Breast epithelium (tissue), 4 donors: ENCODE measurements around the gene HEXD. TPM values are rescaled to one million over a fixed set of nuclear protein-coding genes. Genes with fewer than 3 reads are reported as not detected.

Source experiments
- DNase-seq, 2 donors: peaks; one replicate each; pipeline ENCODE4 v3.0.0-alpha.2; 2019; ENCODE audit warnings: low spot score in 2 of 2
- H3K27ac ChIP-seq, 2 donors: fragments of 200-600 bp; sonication (generic) in 1 of 2; one replicate each; pipeline ENCODE4 v1.5.1; 2016 to 2019; ENCODE audit warnings: mild to moderate bottlenecking in 1 of 2
- H3K27me3 ChIP-seq, 2 donors: fragments of 200-600 bp; sonication (generic) in 1 of 2; one replicate each; pipeline versions ENCODE4 v1.5.1 to v1.6.0; 2017 to 2019; ENCODE audit warnings: control low read depth in 1 of 2, mild to moderate bottlenecking in 1 of 2
- H3K36me3 ChIP-seq: fragments of 200-600 bp; one replicate; pipeline ENCODE4 v1.5.1; 2019
- H3K4me1 ChIP-seq, 2 donors: fragments of 200-600 bp; sonication (generic); one replicate each; pipeline ENCODE4 v1.5.1; 2016 to 2019; ENCODE audit warnings: control low read depth in 1 of 2
- H3K4me3 ChIP-seq, 3 donors: fragments of 200-600 bp; sonication (generic); 1 replicate in 2 of 3; 2 replicates in 1 of 3; pipeline ENCODE4 v1.5.1; 2016 to 2019; ENCODE audit warnings: mild to moderate bottlenecking in 3 of 3, moderate library complexity in 2 of 3
- H3K9me3 ChIP-seq, 2 donors: fragments of 200-600 bp; sonication (generic) in 1 of 2; one replicate each; pipeline ENCODE4 v1.5.1; 2016 to 2019; ENCODE audit warnings: control low read depth in 1 of 2
- CTCF ChIP-seq, 3 donors: fragments of 450-650 bp; IDR thresholded peaks; one replicate each; pipeline ENCODE4 v1.5.1; 2016 to 2017; ENCODE audit warnings: antibody characterized with exemption in 3 of 3, mild to moderate bottlenecking in 3 of 3, moderate library complexity in 3 of 3
- POLR2A ChIP-seq: fragments of 450-650 bp; IDR thresholded peaks from one replicate; pipeline ENCODE4 v1.6.1; 2016; ENCODE audit warnings: antibody characterized with exemption, mild to moderate bottlenecking, moderate library complexity
- POLR2AphosphoS5 ChIP-seq, 3 donors: sonication (generic); formaldehyde crosslinking; IDR thresholded peaks; one replicate each; pipeline ENCODE4 v1.6.1; 2017; ENCODE audit warnings: antibody characterized with exemption in 3 of 3
- intact Hi-C: fragments of 100-400 bp; cut with DNase I; formaldehyde crosslinking; loops from one replicate; pipeline ENCODE4 v1.15.1; 2023; ENCODE audit warnings: low total_unique reads
- total RNA-seq, 3 donors: library from RNA; depleted of rRNA; stranded (reverse); fragments of >200 nt; gene quantifications; one replicate each; pipeline ENCODE4 v1.1.0, GENCODE V29; 2016

The HEXD gene
- total RNA-seq, 3 donors from 2014 or later: 48.2 to 157 (median 68.2) TPM

GRCh38 chr17:82403662-82404660 lies 14.2 kb upstream of the HEXD start:
- no peaks in the 10 kb centered on the region for H3K4me1 ChIP-seq
- H3K36me3 ChIP-seq: peaks cover 6% of the 10 kb centered on the region
- no peak overlapping the region for H3K27ac ChIP-seq
- TF ChIP-seq POLR2A (no peak), POLR2AphosphoS5 (IDR thresholded peaks at IDR 0.05) (no peak), CTCF (IDR thresholded peaks at IDR 0.05) (no peak)
- no peak overlapping the region for H3K4me3 ChIP-seq
- intact Hi-C loops: no loop called here
- DNase-seq: no peak
- H3K27me3 ChIP-seq: no peaks in the 10 kb centered on the region
- no peaks in the 10 kb centered on the region for H3K9me3 ChIP-seq

- Histone ChIP-seq H3K4me3 (no peak overlapping the region), H3K36me3 (peaks cover 6% of the 10 kb centered on the region), H3K4me1 (no peaks in the 10 kb centered on the region), H3K9me3 (no peaks in the 10 kb centered on the region), H3K27ac (no peak overlapping the region), H3K27me3 (no peaks in the 10 kb centered on the region)
- intact Hi-C loops: no loop called here
- DNase-seq: no peak
- no peak for TF ChIP-seq POLR2A
- TF ChIP-seq CTCF (IDR thresholded peaks at IDR 0.05): no peak
- no peak for TF ChIP-seq POLR2AphosphoS5 (IDR thresholded peaks at IDR 0.05)
Observed at GRCh38 chr17:82405051-82405450, 13.1 kb upstream of the HEXD start.

- Histone ChIP-seq H3K36me3 (peaks cover 6% of the 10 kb centered on the region), H3K4me1 (no peaks in the 10 kb centered on the region), H3K4me3 (no peak overlapping the region), H3K9me3 (no peaks in the 10 kb centered on the region), H3K27me3 (no peaks in the 10 kb centered on the region), H3K27ac (no peak overlapping the region)
- no peak for DNase-seq
- intact Hi-C loops: no loop called here
- TF ChIP-seq POLR2AphosphoS5 (IDR thresholded peaks at IDR 0.05): no peak
- no peak for TF ChIP-seq CTCF (IDR thresholded peaks at IDR 0.05)
- TF ChIP-seq POLR2A: no peak
Observed at GRCh38 chr17:82406131-82406671, 11.9 kb upstream of the HEXD start.

GRCh38 chr17:82407255-82407654 lies 10.9 kb upstream of the HEXD start:
- intact Hi-C loops: no loop called here

More at GRCh38 chr17:82407255-82407654, 10.9 kb upstream of the HEXD start:
- no peaks in the 10 kb centered on the region for H3K9me3 ChIP-seq
- no peaks in the 10 kb centered on the region for H3K4me1 ChIP-seq
- H3K27ac ChIP-seq: no peak overlapping the region
- H3K36me3 ChIP-seq: peaks cover 6% of the 10 kb centered on the region
- no peak for DNase-seq
- H3K27me3 ChIP-seq: no peaks in the 10 kb centered on the region
- TF ChIP-seq POLR2AphosphoS5 (IDR thresholded peaks at IDR 0.05): no peak
- TF ChIP-seq POLR2A: no peak
- no peak for TF ChIP-seq CTCF (IDR thresholded peaks at IDR 0.05)
- no peak overlapping the region for H3K4me3 ChIP-seq
